Fibroblast of skin of left biceps (primary cell): Measurements from ENCODE around the gene FOXJ3.
"Not testable (repeated sequence)": the region's sequence is repeated elsewhere in the genome, so short reads cannot be mapped to it uniquely, and the experiment has no call there.

Source experiments
- DNase-seq, 2 experiments: peaks; one replicate each; pipeline ENCODE4 v3.0.0-alpha.2; 2013; ENCODE audit warnings: low read depth in 2 of 2

Gene FOXJ3

GRCh38 chr1:42251042-42251441 is 84.0 kb downstream of the FOXJ3 start:
- DNase-seq = no peak

GRCh38 chr1:42250164-42250563 is 84.9 kb downstream of the FOXJ3 start:
- DNase-seq = no peak

- no peak for DNase-seq
Measured at GRCh38 chr1:42240966-42241755, 93.9 kb downstream of the FOXJ3 start.

- DNase-seq = no peak
Measured at GRCh38 chr1:42239555-42239954, 95.5 kb downstream of the FOXJ3 start.

GRCh38 chr1:42239041-42239440 is 96.0 kb downstream of the FOXJ3 start:
- DNase-seq = no peak

- DNase-seq = no peak
Measured at GRCh38 chr1:42231253-42231652, 103.8 kb downstream of the FOXJ3 start.

- no peak for DNase-seq
Measured at GRCh38 chr1:42228938-42229337, 106.1 kb downstream of the FOXJ3 start.

- no peak for DNase-seq
Measured at GRCh38 chr1:42223036-42223435, 112.0 kb downstream of the FOXJ3 start.

- peak in 1 of 2 experiments; percentile 17 for DNase-seq
Measured at GRCh38 chr1:42221952-42222606, 113.0 kb downstream of the FOXJ3 start.

- no peak for DNase-seq
Measured at GRCh38 chr1:42221456-42221855, 113.6 kb downstream of the FOXJ3 start.

- no peak for DNase-seq
Measured at GRCh38 chr1:42219627-42220026, 115.4 kb downstream of the FOXJ3 start.

GRCh38 chr1:42214447-42214871 is 120.6 kb downstream of the FOXJ3 start:
- peak in 1 of 2 experiments; percentile 13 for DNase-seq

- no peak for DNase-seq
Measured at GRCh38 chr1:42211224-42211623, 123.8 kb downstream of the FOXJ3 start.

- DNase-seq = no peak
Measured at GRCh38 chr1:42210421-42211133, 124.5 kb downstream of the FOXJ3 start.

- no peak for DNase-seq
Measured at GRCh38 chr1:42209526-42210251, 125.3 kb downstream of the FOXJ3 start.

- DNase-seq = not testable (repeated sequence)
Measured at GRCh38 chr1:42206930-42207329, 128.1 kb downstream of the FOXJ3 start.

GRCh38 chr1:42206164-42206563 is 128.9 kb downstream of the FOXJ3 start:
- no peak for DNase-seq

GRCh38 chr1:42201986-42202385 is 133.0 kb downstream of the FOXJ3 start:
- no peak for DNase-seq

- no peak for DNase-seq
Measured at GRCh38 chr1:42198251-42198650, 136.8 kb downstream of the FOXJ3 start.

- DNase-seq = no peak
Measured at GRCh38 chr1:42195841-42196240, 139.2 kb downstream of the FOXJ3 start.

- no peak for DNase-seq
Measured at GRCh38 chr1:42192106-42192505, 142.9 kb downstream of the FOXJ3 start.

GRCh38 chr1:42191319-42191718 is 143.7 kb downstream of the FOXJ3 start:
- no peak for DNase-seq
